Endothelial cell of umbilical vein (primary cell): ENCODE measurements around the gene LIM2. TPM values are rescaled to one million over a fixed set of nuclear protein-coding genes. Genes with fewer than 3 reads are reported as not detected.

Experiments used
- BruUV-seq: library from RNA; stranded (reverse); fragments of 400-500 nt; replicated peaks from 2 replicates; lab custom pipeline; 2021; lab: Mats Ljungman, UMichigan
- CTCF ChIA-PET: fragments of 300-600, 350-600 bp; sonication (Branson Sonifier 250); formaldehyde crosslinking; loops from one replicate; lab custom pipeline; 2021; ENCODE audit warnings: antibody characterized with exemption, inconsistent platforms; lab: Charles Lee
- POLR2A ChIA-PET: fragments of 300-600, 350-600 bp; sonication (Branson Sonifier 250); formaldehyde crosslinking; loops from one replicate; lab custom pipeline; 2021; ENCODE audit warnings: antibody characterized with exemption, inconsistent platforms; lab: Charles Lee
- DNase-seq: peaks from one replicate; pipeline ENCODE4 v3.0.0-alpha.2; 2011; ENCODE audit warnings: low read depth, low spot score
- FAIRE-seq: peaks from 2 replicates; lab custom pipeline; 2011; peaks lifted over from hg19 to GRCh38; lab: Jason Lieb, UNC
- H2AFZ ChIP-seq: 2 replicates; pipeline ENCODE4 v1.6.0; 2012; ENCODE audit warnings: low read depth, low read length, control low read depth, inconsistent platforms
- H3K27ac ChIP-seq: 2 replicates; pipeline ENCODE4 v1.5.1; 2011; ENCODE audit warnings: low read depth, mild to moderate bottlenecking, control low read depth, low read length, moderate library complexity; ENCODE audit not compliant: insufficient read depth
- H3K27me3 ChIP-seq, 2 experiments: 2 replicates each; pipeline versions ENCODE4 v1.6.0 to v1.6.1; 2011; ENCODE audit warnings: low read length in 2 of 2, mixed read lengths in 1 of 2; ENCODE audit not compliant: control insufficient read depth in 2 of 2, insufficient read depth in 2 of 2
- H3K36me3 ChIP-seq, 2 experiments: 2 replicates in 1 of 2; 3 replicates in 1 of 2; pipeline ENCODE4 v1.5.1; 2011; ENCODE audit warnings: low read length in 2 of 2, mild to moderate bottlenecking in 1 of 2, moderate library complexity in 1 of 2; ENCODE audit not compliant: control insufficient read depth in 2 of 2, insufficient read depth in 2 of 2; ENCODE audit errors: extremely low read depth in 1 of 2
- H3K4me1 ChIP-seq: 3 replicates; pipeline ENCODE4 v1.5.1; 2011; ENCODE audit warnings: mild to moderate bottlenecking, low read length; ENCODE audit not compliant: control insufficient read depth, insufficient read depth; ENCODE audit errors: extremely low read depth
- H3K4me2 ChIP-seq: 2 replicates; pipeline ENCODE4 v1.6.1; 2011; ENCODE audit warnings: low read length, control low read depth, mixed read lengths; ENCODE audit not compliant: insufficient read depth
- H3K4me3 ChIP-seq, 3 experiments: fragments of 200-600 bp in 1 of 3; sonication (generic), shearing (Covaris generic) in 1 of 3; replicated peaks in 1 of 3; 2 replicates each; pipeline ENCODE4 v1.5.1; 2011 to 2016; ENCODE audit warnings: control low read depth in 3 of 3, low read length in 3 of 3, mild to moderate bottlenecking in 2 of 3, inconsistent platforms in 1 of 3, low read depth in 1 of 3, moderate library complexity in 1 of 3; ENCODE audit not compliant: insufficient read depth in 1 of 3
- H3K79me2 ChIP-seq: 2 replicates; pipeline ENCODE4 v1.6.0; 2012; ENCODE audit warnings: low read length, inconsistent platforms; ENCODE audit not compliant: control insufficient read depth, insufficient read depth
- H3K9ac ChIP-seq: replicated peaks from 2 replicates; pipeline ENCODE3; 2011; ENCODE audit warnings: low read length, control low read depth; ENCODE audit not compliant: insufficient read depth; ENCODE audit errors: extremely low read depth
- H3K9me1 ChIP-seq: replicated peaks from 3 replicates; pipeline ENCODE4 v1.6.0; 2011; ENCODE audit warnings: mild to moderate bottlenecking, low read length; ENCODE audit not compliant: control insufficient read depth, insufficient read depth; ENCODE audit errors: extremely low read depth
- H3K9me3 ChIP-seq: replicated peaks from 2 replicates; pipeline ENCODE4 v1.5.1; 2012; ENCODE audit warnings: low read length, inconsistent platforms; ENCODE audit not compliant: control insufficient read depth, insufficient read depth
- H4K20me1 ChIP-seq: replicated peaks from 2 replicates; pipeline ENCODE3; 2011; ENCODE audit warnings: mild to moderate bottlenecking, low read length; ENCODE audit not compliant: control insufficient read depth, insufficient read depth; ENCODE audit errors: extremely low read depth
- CTCF ChIP-seq, 2 donors: IDR thresholded peaks; 1 replicate in 1 of 2; 2 replicates in 1 of 2; pipeline ENCODE4 v1.5.1; 2011; ENCODE audit warnings: low read length in 2 of 2, mild to moderate bottlenecking in 2 of 2, moderate library complexity in 2 of 2, control low read depth in 1 of 2, inconsistent platforms in 1 of 2, low read depth in 1 of 2; ENCODE audit not compliant: insufficient read depth in 1 of 2; ENCODE audit errors: extremely low read depth in 1 of 2
- EZH2 ChIP-seq: IDR thresholded peaks from 2 replicates; pipeline ENCODE4 v1.6.1; 2012; ENCODE audit warnings: borderline replicate concordance, low read depth, mild to moderate bottlenecking, moderate library complexity, low read length, inconsistent platforms; ENCODE audit not compliant: severe bottlenecking
- FOS ChIP-seq: IDR thresholded peaks from 2 replicates; pipeline ENCODE4 v1.6.1; 2011; ENCODE audit warnings: mild to moderate bottlenecking, low read length, moderate library complexity, borderline replicate concordance; ENCODE audit not compliant: insufficient read depth
- GATA2 ChIP-seq: IDR thresholded peaks from 2 replicates; pipeline ENCODE4 v1.7.0; 2011; ENCODE audit warnings: low read depth, mild to moderate bottlenecking, moderate library complexity, mixed read lengths, low read length; ENCODE audit not compliant: insufficient read length, insufficient read depth
- JUN ChIP-seq: IDR thresholded peaks from 2 replicates; pipeline ENCODE4 v1.6.1; 2011; ENCODE audit warnings: borderline replicate concordance, low read depth; ENCODE audit not compliant: insufficient read length, insufficient read depth
- MAX ChIP-seq: IDR thresholded peaks from 2 replicates; pipeline ENCODE4 v1.6.1; 2011; ENCODE audit not compliant: insufficient read depth, insufficient read length
- MYC ChIP-seq: IDR thresholded peaks from one replicate; pipeline ENCODE4 v1.6.1; 2011; ENCODE audit warnings: mild to moderate bottlenecking, low read depth, low read length
- POLR2A ChIP-seq: IDR thresholded peaks from 2 replicates; pipeline ENCODE4 v1.6.1; 2012; ENCODE audit warnings: low read depth, mild to moderate bottlenecking, control low read depth, low read length
- POLR2AphosphoS5 ChIP-seq: IDR thresholded peaks from 2 replicates; pipeline ENCODE4 v1.6.1; 2012; ENCODE audit warnings: low read depth, mild to moderate bottlenecking, control low read depth, low read length, moderate library complexity; ENCODE audit not compliant: insufficient read depth
- dilution Hi-C: fragments of 300-500 bp; cut with MboI; formaldehyde crosslinking; loops from one replicate; pipeline ENCODE4 v1.15.0; 2019; ENCODE audit warnings: low sequenced_read_pairs; ENCODE audit not compliant: extremely low pct_ligation_motif_present
- intact Hi-C: fragments of 100-400 bp; cut with micrococcal nuclease; formaldehyde crosslinking; loops from one replicate; pipeline ENCODE4 v1.10.0; 2022
- polyA plus RNA-seq, 4 experiments: library from polyadenylated mRNA; depleted of rRNA in 3 of 4; stranded (reverse) in 3 of 4; unstranded in 1 of 4; fragments of >200 nt; gene quantifications; 2 replicates each; pipeline versions ENCODE4 v1.2.1 to v1.2.3, GENCODE V29; 2011 to 2012; ENCODE audit warnings: missing spikeins in 1 of 4
- total RNA-seq: library from RNA; stranded (reverse); gene quantifications from 2 replicates; pipeline ENCODE4 v1.2.3, GENCODE V29; 2021

Gene LIM2
- total and polyA plus RNA-seq, 2 donors (not counting 3 experiments of a cell fraction or from before 2014, with no cell fraction given): not detected

- TF ChIP-seq POLR2A (no peak), MAX (no peak), MYC (no peak), GATA2 (no peak), CTCF (IDR thresholded peaks at IDR 0.05; ENCODE audit: extremely low read depth in 1 of 2, insufficient read depth in 1 of 2, low read depth in 1 of 2, low read length in 2 of 2) (no peak), FOS (no peak), JUN (no peak), EZH2 (no peak), POLR2AphosphoS5 (no peak)
Measured at GRCh38 chr19:51330366-51330765, 57.4 kb downstream of the LIM2 start.

More at GRCh38 chr19:51330366-51330765, 57.4 kb downstream of the LIM2 start:
- no TSS peak for BruUV-seq
- intact Hi-C loops: no loop called here
- Histone ChIP-seq H3K27ac (no peak overlapping the region), H3K79me2 (no peaks in the 10 kb centered on the region), H4K20me1 (no peaks in the 10 kb centered on the region), H3K36me3 (no peaks in the 10 kb centered on the region), H3K27me3 (peaks cover 6 to 7% of the 10 kb centered on the region in 2 experiments), H3K9ac (no peak overlapping the region), H3K4me2 (no peak overlapping the region), H3K4me1 (no peaks in the 10 kb centered on the region), H3K4me3 (no peak overlapping the region), H3K9me3 (no peaks in the 10 kb centered on the region), H2AFZ (no peak overlapping the region), H3K9me1 (no peaks in the 10 kb centered on the region)
- POLR2A ChIA-PET: no interaction called here
- DNase-seq (no peak), FAIRE-seq (no peak)
- CTCF ChIA-PET: no interaction called here
- dilution Hi-C loops: no loop called here

Other genes starting within 250 kb of the LIM2 start
- not detected in 2 replicates for gene SIGLEC7, start 245.7 kb downstream of the LIM2 start, total RNA-seq
- gene SIGLEC7, start 245.7 kb downstream of the LIM2 start, polyA plus RNA-seq: not detected in 2 replicates
- not detected in 2 replicates for gene CD33, start 162.9 kb downstream of the LIM2 start, total RNA-seq
- gene CD33, start 162.9 kb downstream of the LIM2 start, polyA plus RNA-seq: not detected in 2 replicates
- not detected in 2 replicates for gene SIGLECL1, start 136.9 kb downstream of the LIM2 start, total RNA-seq
- gene SIGLECL1, start 136.9 kb downstream of the LIM2 start, polyA plus RNA-seq: not detected in 2 replicates
- gene IGLON5, start 76.3 kb downstream of the LIM2 start, total RNA-seq: not detected in 2 replicates
- not detected in 2 replicates for gene IGLON5, start 76.3 kb downstream of the LIM2 start, polyA plus RNA-seq
- 0.39 and 0.62 TPM in 2 replicates for gene VSIG10L, start 45.8 kb downstream of the LIM2 start, total RNA-seq
- 0.77 and 0.94 TPM in 2 replicates for gene VSIG10L, start 45.8 kb downstream of the LIM2 start, polyA plus RNA-seq
- gene ETFB, start 21.6 kb downstream of the LIM2 start, total RNA-seq: 48.6 and 54.1 TPM in 2 replicates
- 89.9 and 99.2 TPM in 2 replicates for gene ETFB, start 21.6 kb downstream of the LIM2 start, polyA plus RNA-seq
- 0.97 TPM in 1 of 2 replicates, not detected in the other for gene CLDND2, start 19.0 kb downstream of the LIM2 start, total RNA-seq
- gene CLDND2, start 19.0 kb downstream of the LIM2 start, polyA plus RNA-seq: not detected in 2 replicates
- not detected in 2 replicates for gene NKG7, start 15.3 kb downstream of the LIM2 start, total RNA-seq
- not detected in 2 replicates for gene NKG7, start 15.3 kb downstream of the LIM2 start, polyA plus RNA-seq
- not detected in 2 replicates for gene C19orf84, start 2.6 kb upstream of the LIM2 start, total RNA-seq
- gene C19orf84, start 2.6 kb upstream of the LIM2 start, polyA plus RNA-seq: not detected in 2 replicates
- gene SIGLEC10, start 29.7 kb upstream of the LIM2 start, total RNA-seq: not detected in 2 replicates
- not detected in 2 replicates for gene SIGLEC10, start 29.7 kb upstream of the LIM2 start, polyA plus RNA-seq
- gene SIGLEC8, start 70.5 kb upstream of the LIM2 start, total RNA-seq: not detected in 2 replicates
- gene SIGLEC8, start 70.5 kb upstream of the LIM2 start, polyA plus RNA-seq: not detected in 2 replicates
- gene CEACAM18, start 90.6 kb upstream of the LIM2 start, total RNA-seq: not detected in 2 replicates
- not detected in 2 replicates for gene CEACAM18, start 90.6 kb upstream of the LIM2 start, polyA plus RNA-seq
- gene SIGLEC12, start 113.8 kb upstream of the LIM2 start, total RNA-seq: not detected in 2 replicates
- gene SIGLEC12, start 113.8 kb upstream of the LIM2 start, polyA plus RNA-seq: not detected in 2 replicates
- not detected in 2 replicates for gene SIGLEC6, start 143.7 kb upstream of the LIM2 start, total RNA-seq
- gene SIGLEC6, start 143.7 kb upstream of the LIM2 start, polyA plus RNA-seq: not detected in 2 replicates
- gene ZNF175, start 183.3 kb upstream of the LIM2 start, total RNA-seq: 16.5 and 21.4 TPM in 2 replicates
- gene ZNF175, start 183.3 kb upstream of the LIM2 start, polyA plus RNA-seq: 3.8 and 4.9 TPM in 2 replicates
- not detected in 2 replicates for gene SIGLEC5, start 242.4 kb upstream of the LIM2 start, total RNA-seq
- gene SIGLEC5, start 242.4 kb upstream of the LIM2 start, polyA plus RNA-seq: not detected in 2 replicates